Renal cortex interstitium (tissue), 11 donors: ENCODE results near the gene SVOP. TPM values are rescaled to one million over a fixed set of nuclear protein-coding genes. Genes with fewer than 3 reads are reported as not detected.
A peak's percentile ranks its signal among the peaks of the same experiment; 100 is the strongest.

Source experiments
- DNase-seq, 11 donors: peaks; one replicate each; pipeline ENCODE4 v3.0.0-alpha.2; 2013; ENCODE audit warnings: low read depth in 9 of 11, low spot score in 4 of 11; ENCODE audit errors: extremely low read depth in 1 of 11
- polyA plus RNA-seq, 3 donors: library from polyadenylated mRNA; unstranded; fragments of 120-200 nt; gene quantifications; one replicate each; pipeline ENCODE4 v1.2.1, GENCODE V29; 2013; ENCODE audit not compliant: insufficient read length in 3 of 3

The SVOP gene
- polyA plus RNA-seq, 3 donors, result 0.09 to 0.11 (median 0.10) TPM

- peak in 10 of 11 donors; percentile 39 to 70 (median 54) for DNase-seq
Measured at GRCh38 chr12:108950991-108951739, 69.7 kb downstream of the SVOP start.

- DNase-seq, result no peak
Measured at GRCh38 chr12:108949976-108950375, 70.9 kb downstream of the SVOP start.

GRCh38 chr12:108948367-108948766 lies 72.5 kb downstream of the SVOP start:
- no peak for DNase-seq

GRCh38 chr12:108947097-108947496 lies 73.8 kb downstream of the SVOP start:
- no peak for DNase-seq

GRCh38 chr12:108940138-108940537 lies 80.7 kb downstream of the SVOP start:
- no peak for DNase-seq

GRCh38 chr12:108939594-108939993 lies 81.3 kb downstream of the SVOP start:
- no peak for DNase-seq

- DNase-seq, result no peak
Measured at GRCh38 chr12:108938247-108938924, 82.5 kb downstream of the SVOP start.

- no peak for DNase-seq
Measured at GRCh38 chr12:108935159-108935763, 85.6 kb downstream of the SVOP start.

- no peak for DNase-seq
Measured at GRCh38 chr12:108933949-108934348, 86.9 kb downstream of the SVOP start.

GRCh38 chr12:108930756-108931155 lies 90.1 kb downstream of the SVOP start:
- no peak for DNase-seq

GRCh38 chr12:108930155-108930554 lies 90.7 kb downstream of the SVOP start:
- DNase-seq, result no peak

- no peak for DNase-seq
Measured at GRCh38 chr12:108928695-108929094, 92.2 kb downstream of the SVOP start.

- no peak for DNase-seq
Measured at GRCh38 chr12:108922918-108923317, 98.0 kb downstream of the SVOP start.

- DNase-seq, result no peak
Measured at GRCh38 chr12:108921946-108922345, 98.9 kb downstream of the SVOP start.

- DNase-seq, result no peak
Measured at GRCh38 chr12:108918960-108919642, 101.8 kb downstream of the SVOP start.

GRCh38 chr12:108918206-108918605 lies 102.7 kb downstream of the SVOP start:
- DNase-seq, result no peak

GRCh38 chr12:108916336-108916735 lies 104.5 kb downstream of the SVOP start:
- no peak for DNase-seq

- DNase-seq, result no peak
Measured at GRCh38 chr12:108915632-108916133, 105.2 kb downstream of the SVOP start.

GRCh38 chr12:108914121-108914531 lies 106.7 kb downstream of the SVOP start:
- DNase-seq, result no peak
